ENCODE measurements around the gene RAB39B. TPM values are rescaled to one million over a fixed set of nuclear protein-coding genes. Genes with fewer than 3 reads are reported as not detected.

RAB39B gene
- total RNA-seq, 1 experiment from 2014 or later, result 2.0 TPM

DNA sequence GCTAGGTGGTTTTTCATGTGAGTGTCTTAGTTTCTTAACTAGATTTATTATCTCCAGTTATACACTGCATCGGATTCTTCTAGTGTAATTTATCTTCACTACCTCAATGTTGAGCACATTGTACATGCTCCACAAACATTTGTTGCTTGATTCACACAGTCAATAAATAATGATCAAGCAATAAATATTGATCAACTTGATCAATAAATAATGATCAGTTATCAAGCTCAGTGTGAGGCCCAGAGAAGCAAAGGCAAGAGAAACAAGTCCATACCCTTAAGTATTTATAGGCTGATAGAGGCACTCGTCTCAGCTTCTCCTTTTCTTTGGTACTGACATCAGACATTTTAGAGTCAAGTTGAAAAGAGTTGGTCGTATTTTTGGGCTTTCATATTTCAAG lies 53.1 kb downstream of the RAB39B start:
- Histone ChIP-seq H3K27me3 (ENCODE audit: control insufficient read depth, insufficient read depth, low read length) (0 out of 2 replicates have a peak, but pooled peaks cover 2% of the 10 kb centered on the region), H3K27ac (ENCODE audit: low read length) (no peak overlapping the region), H3K4me3 (ENCODE audit: low read depth in 2 of 2, low read length in 2 of 2) (no peak overlapping the region), H3K9me3 (ENCODE audit: control insufficient read depth, insufficient read depth, low read depth, low read length) (no peaks in the 10 kb centered on the region), H3K4me1 (ENCODE audit: control insufficient read depth, insufficient read depth, low read length) (peaks cover 7% of the 10 kb centered on the region), H3K36me3 (ENCODE audit: control insufficient read depth, insufficient read depth, low read length) (no peaks in the 10 kb centered on the region)
- no peak for DNase-seq (ENCODE audit: low read depth, low spot score)
- in situ Hi-C loops (cut with HindIII; ENCODE audit: low pct_unique_long_range_greater_than_20kb, low sequenced_read_pairs), result no loop called here
- POLR2A ChIA-PET, result no interaction called here
- ATAC-seq, result no peak
- intact Hi-C loops (cut with micrococcal nuclease; ENCODE audit: unreplicated experiment), result loop anchor here (10.0 kb wide), 2 partner anchors 116 to 226 kb away; no protein-coding TSS in a partner anchor
- no TSS peak for BruUV-seq (replicated peaks)
- CTCF ChIA-PET, result no interaction called here
- TF ChIP-seq TCF7L2 (IDR thresholded peaks at IDR 0.05; ENCODE audit: low read depth, low read length) (no peak), SIN3A (IDR thresholded peaks at IDR 0.05; ENCODE audit: borderline replicate concordance, insufficient read depth, low read depth, low read length) (no peak), POLR2AphosphoS5 (IDR thresholded peaks at IDR 0.05; ENCODE audit: low read depth, low read length) (no peak)
- TF ChIP-seq, protein P1, sequence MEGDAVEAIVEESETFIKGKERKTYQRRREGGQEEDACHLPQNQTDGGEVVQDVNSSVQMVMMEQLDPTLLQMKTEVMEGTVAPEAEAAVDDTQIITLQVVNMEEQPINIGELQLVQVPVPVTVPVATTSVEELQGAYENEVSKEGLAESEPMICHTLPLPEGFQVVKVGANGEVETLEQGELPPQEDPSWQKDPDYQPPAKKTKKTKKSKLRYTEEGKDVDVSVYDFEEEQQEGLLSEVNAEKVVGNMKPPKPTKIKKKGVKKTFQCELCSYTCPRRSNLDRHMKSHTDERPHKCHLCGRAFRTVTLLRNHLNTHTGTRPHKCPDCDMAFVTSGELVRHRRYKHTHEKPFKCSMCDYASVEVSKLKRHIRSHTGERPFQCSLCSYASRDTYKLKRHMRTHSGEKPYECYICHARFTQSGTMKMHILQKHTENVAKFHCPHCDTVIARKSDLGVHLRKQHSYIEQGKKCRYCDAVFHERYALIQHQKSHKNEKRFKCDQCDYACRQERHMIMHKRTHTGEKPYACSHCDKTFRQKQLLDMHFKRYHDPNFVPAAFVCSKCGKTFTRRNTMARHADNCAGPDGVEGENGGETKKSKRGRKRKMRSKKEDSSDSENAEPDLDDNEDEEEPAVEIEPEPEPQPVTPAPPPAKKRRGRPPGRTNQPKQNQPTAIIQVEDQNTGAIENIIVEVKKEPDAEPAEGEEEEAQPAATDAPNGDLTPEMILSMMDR (IDR thresholded peaks at IDR 0.05), result no peak
- TF ChIP-seq, protein P2, sequence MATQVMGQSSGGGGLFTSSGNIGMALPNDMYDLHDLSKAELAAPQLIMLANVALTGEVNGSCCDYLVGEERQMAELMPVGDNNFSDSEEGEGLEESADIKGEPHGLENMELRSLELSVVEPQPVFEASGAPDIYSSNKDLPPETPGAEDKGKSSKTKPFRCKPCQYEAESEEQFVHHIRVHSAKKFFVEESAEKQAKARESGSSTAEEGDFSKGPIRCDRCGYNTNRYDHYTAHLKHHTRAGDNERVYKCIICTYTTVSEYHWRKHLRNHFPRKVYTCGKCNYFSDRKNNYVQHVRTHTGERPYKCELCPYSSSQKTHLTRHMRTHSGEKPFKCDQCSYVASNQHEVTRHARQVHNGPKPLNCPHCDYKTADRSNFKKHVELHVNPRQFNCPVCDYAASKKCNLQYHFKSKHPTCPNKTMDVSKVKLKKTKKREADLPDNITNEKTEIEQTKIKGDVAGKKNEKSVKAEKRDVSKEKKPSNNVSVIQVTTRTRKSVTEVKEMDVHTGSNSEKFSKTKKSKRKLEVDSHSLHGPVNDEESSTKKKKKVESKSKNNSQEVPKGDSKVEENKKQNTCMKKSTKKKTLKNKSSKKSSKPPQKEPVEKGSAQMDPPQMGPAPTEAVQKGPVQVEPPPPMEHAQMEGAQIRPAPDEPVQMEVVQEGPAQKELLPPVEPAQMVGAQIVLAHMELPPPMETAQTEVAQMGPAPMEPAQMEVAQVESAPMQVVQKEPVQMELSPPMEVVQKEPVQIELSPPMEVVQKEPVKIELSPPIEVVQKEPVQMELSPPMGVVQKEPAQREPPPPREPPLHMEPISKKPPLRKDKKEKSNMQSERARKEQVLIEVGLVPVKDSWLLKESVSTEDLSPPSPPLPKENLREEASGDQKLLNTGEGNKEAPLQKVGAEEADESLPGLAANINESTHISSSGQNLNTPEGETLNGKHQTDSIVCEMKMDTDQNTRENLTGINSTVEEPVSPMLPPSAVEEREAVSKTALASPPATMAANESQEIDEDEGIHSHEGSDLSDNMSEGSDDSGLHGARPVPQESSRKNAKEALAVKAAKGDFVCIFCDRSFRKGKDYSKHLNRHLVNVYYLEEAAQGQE (IDR thresholded peaks at IDR 0.05; ENCODE audit: insufficient read depth in 1 of 2, low read depth in 2 of 2, low read length in 1 of 2), result no peak

Other genes with a start within 250 kb of the RAB39B start
- 12.4 TPM for gene F8, start 241.8 kb downstream of the RAB39B start, total RNA-seq (2021; ENCODE audit: unreplicated experiment)
- 68.8 TPM for gene FUNDC2, start 237.6 kb downstream of the RAB39B start, total RNA-seq (2021; ENCODE audit: unreplicated experiment)
- 13.0 TPM for gene CMC4, start 193.4 kb downstream of the RAB39B start, total RNA-seq (2021; ENCODE audit: unreplicated experiment)
- gene MTCP1, start 193.4 kb downstream of the RAB39B start, total RNA-seq (2021; ENCODE audit: unreplicated experiment), result 49.5 TPM
- gene BRCC3, start 193.0 kb downstream of the RAB39B start, total RNA-seq (2021; ENCODE audit: unreplicated experiment), result 37.4 TPM
- gene VBP1, start 48.0 kb downstream of the RAB39B start, total RNA-seq (2021; ENCODE audit: unreplicated experiment), result 126 TPM
- gene CLIC2, start 70.1 kb upstream of the RAB39B start, total RNA-seq (2021; ENCODE audit: unreplicated experiment), result 0.80 TPM
- not detected for gene F8A2, start 117.6 kb upstream of the RAB39B start, total RNA-seq (2021; ENCODE audit: unreplicated experiment)
- gene F8A3, start 194.1 kb upstream of the RAB39B start, total RNA-seq (2021; ENCODE audit: unreplicated experiment), result 0.54 TPM

Measured in Panc1 (cell line).